Loucy (cell line): ENCODE measurements around the gene TSPYL2.

ENCODE experiments used
- EZH2phosphoT487 ChIP-seq: fragments of 200-600 bp; IDR thresholded peaks from 2 replicates; pipeline ENCODE4 v1.6.1; 2018; ENCODE audit warnings: antibody characterized with exemption, mild to moderate bottlenecking, moderate library complexity, borderline replicate concordance
- TF ChIP-seq, protein P1 (sequence below): fragments of 200-600 bp; sonication (generic); conservative IDR thresholded peaks from 2 replicates; pipeline ENCODE4 v1.5.1; 2014; ENCODE audit warnings: mild to moderate bottlenecking, antibody characterized with exemption, low read length

GRCh38 chrX:53081925-53082772, at the start of gene TSPYL2:
- TF ChIP-seq, protein P1, sequence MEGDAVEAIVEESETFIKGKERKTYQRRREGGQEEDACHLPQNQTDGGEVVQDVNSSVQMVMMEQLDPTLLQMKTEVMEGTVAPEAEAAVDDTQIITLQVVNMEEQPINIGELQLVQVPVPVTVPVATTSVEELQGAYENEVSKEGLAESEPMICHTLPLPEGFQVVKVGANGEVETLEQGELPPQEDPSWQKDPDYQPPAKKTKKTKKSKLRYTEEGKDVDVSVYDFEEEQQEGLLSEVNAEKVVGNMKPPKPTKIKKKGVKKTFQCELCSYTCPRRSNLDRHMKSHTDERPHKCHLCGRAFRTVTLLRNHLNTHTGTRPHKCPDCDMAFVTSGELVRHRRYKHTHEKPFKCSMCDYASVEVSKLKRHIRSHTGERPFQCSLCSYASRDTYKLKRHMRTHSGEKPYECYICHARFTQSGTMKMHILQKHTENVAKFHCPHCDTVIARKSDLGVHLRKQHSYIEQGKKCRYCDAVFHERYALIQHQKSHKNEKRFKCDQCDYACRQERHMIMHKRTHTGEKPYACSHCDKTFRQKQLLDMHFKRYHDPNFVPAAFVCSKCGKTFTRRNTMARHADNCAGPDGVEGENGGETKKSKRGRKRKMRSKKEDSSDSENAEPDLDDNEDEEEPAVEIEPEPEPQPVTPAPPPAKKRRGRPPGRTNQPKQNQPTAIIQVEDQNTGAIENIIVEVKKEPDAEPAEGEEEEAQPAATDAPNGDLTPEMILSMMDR: no peak
- TF ChIP-seq EZH2phosphoT487: no peak
